CD4-positive, alpha-beta T cell treated with Interleukin-6 at 100 ng/mL for 8 hours (primary cell): ENCODE results near the gene CEP170B.
"Not testable (repeated sequence)": the region's sequence is repeated elsewhere in the genome, so short reads cannot be mapped to it uniquely, and the experiment has no call there.

ENCODE experiments used
- DNase-seq: peaks from one replicate; pipeline ENCODE4 v3.0.0-alpha.2; 2020; ENCODE audit warnings: mixed read lengths, low spot score

CEP170B gene

GRCh38 chr14:104844306-104845032 lies 20.6 kb upstream of the CEP170B start:
- no peak for DNase-seq

DNA sequence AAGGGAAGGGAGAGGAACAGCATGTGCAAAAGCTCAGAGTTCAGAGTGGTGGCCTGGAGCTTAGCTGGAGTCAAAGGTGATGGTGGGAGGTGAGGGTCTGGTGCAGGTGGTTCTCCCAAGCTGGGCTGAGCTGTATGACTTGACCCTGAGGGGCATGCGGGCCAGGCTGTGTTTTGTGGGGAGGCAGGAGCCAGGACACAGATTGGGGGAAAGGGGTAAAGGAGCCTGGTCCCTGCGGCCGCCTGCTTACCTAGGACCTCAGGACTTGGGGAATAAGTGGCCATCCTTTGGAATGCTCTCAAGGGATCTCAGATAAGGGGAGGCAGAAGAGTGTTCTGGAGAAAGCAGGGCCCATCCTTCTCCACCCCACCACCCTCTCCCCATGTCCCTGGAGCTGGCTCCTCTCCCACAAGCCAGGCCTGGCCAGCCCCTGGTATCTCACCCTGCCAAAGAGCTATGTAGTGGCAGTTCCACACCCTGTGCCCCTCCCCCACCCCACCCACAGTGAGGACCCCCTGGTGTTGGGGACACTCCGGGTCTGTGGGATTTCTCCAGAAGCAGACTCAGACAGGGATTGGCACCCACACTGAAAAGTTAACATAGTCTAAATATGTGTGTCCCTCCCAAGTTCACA lies 19.9 kb upstream of the CEP170B start:
- no peak for DNase-seq

DNA sequence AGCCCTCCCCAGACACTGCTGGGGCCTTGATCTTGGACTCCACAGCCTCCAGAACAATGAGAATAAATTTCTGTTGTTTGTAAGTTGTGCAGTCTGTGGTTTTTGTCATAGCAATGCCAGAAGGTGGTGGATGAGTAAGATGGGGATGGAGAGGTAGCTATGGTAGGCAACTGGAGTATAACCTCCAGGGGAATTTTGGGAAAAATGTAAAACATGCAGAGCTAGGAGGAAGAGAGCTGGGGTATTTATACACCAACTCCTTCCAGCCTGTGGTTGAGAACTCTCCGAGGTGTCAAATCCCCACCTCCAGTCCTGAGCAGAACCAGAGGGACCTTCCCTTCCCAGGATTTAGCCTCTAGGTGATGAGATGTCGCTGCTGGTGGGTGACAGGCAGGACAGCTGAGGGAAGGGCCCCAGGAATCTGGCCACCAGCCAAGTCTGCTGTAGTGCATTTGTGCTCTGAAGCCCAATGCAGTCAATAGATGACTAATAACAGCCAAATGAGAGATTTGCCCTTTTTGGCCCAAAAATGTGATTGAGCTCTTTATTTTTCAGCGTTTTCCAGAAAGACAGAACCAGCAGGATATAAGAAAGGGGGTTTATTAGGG lies 19.1 kb upstream of the CEP170B start:
- no peak for DNase-seq

DNA sequence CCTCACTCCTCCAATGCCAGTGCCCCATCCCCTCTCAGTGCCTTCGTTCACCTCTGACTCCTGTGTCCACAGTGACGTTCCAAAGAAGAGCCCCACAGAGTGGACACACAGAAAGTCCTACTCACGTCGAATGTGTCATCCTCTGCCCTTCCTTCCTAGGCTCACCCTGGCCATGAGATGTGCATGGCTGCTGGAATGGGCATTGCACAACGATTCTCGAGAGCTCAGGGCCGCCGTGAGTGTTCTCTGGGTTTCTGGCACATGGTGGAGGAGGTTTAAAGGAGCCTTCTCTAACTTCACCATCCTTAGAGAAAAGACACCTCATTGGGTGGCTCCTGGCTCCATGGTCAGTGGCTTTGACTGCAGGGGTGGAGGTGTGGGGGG lies 12.8 kb upstream of the CEP170B start:
- no peak for DNase-seq

DNA sequence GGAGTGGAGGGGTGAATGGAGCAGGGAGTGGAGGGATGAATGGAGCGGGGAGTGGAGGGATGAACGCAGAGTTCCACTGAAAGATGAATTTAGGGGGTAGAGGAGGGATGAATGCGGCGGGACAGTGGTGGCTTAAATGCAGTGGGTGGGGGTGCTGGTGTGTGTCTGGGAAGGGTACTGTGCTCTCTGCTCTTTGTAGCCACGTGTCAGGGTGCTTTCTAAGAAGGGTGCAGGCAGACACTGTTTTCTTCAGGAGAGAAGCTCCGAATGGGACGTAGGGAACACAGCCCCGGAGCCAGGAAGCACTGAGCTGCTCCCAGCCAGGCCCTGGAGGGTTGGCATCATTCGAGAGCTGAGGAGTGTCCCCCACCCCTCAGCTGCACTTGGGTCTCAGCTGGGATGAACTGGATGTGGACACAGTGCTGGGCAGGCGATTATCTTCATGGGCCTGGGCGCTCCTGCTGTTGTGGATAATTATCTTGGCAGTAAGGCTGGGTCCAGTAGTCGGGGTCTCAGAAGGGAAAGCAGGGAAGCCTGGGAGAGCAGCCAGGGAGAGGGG lies 9.5 kb upstream of the CEP170B start:
- DNase-seq = no peak

DNA sequence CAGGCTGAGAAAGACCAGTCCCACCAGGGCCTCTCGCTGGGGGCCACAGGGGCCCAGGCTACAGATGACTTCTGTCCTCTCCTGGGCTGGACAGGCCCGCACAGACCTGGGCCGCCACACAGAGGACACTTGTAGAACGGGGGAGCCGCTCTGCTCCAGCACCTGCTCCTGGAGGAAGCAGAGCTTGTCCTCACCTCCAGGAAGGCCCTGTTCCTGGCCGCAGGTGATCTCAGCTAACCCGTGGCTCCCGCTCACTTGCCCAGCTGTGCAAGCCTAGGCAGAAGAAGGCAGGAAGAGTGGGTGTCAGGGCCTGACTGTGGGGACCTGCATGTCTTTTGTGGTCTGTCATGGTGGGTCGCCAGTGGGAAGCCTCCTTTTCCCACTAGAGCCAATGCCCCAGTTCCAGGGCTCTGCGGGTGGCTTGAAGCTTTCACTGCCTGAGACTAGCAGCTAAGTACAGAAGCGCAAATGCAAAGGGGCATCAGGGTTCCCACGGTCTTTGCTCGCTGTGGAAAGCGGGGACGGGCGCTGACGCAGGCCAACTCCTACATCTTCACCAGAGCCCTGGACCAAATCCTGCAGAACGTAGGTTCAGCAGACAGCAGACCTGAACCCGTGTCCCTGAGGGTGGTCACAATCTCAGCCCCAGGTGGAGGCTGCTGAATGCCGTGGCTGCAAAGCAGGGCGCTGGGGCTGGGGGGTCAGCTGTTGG lies 8.8 kb upstream of the CEP170B start:
- DNase-seq = no peak

- no peak for DNase-seq
These were observed 7.9 kb upstream of the CEP170B start for GRCh38 chr14:104856869-104857860.

GRCh38 chr14:104857931-104858330 lies 7.1 kb upstream of the CEP170B start:
- DNase-seq = not testable (repeated sequence)

DNA sequence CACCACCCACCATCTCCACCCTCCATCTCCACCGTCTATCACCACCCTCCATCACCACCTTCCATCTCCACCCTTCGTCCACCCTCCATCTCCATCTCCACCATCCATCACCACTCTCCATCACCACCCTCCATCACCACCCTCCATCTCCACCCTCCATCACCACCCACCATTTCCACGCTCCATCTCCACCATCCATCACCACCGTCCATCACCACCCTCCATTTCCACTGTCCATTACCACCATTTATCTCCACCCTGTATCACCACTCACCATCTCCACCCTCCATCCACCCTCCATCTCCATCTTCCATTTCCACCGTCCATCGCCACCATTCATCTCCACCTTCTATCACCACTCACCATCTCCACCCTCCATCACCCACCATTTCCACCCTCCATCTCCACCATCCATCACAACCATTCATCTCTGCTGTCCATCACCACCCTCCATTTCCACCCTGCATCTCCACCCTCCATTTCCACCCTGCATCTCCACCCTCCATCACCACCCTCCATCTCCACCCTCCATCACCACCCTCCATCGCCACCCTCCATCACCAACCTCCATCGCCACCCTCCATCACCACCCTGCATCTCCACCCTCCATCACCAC lies 6.1 kb upstream of the CEP170B start:
- no peak for DNase-seq

GRCh38 chr14:104859900-104860299 lies 5.2 kb upstream of the CEP170B start:
- no peak for DNase-seq

DNA sequence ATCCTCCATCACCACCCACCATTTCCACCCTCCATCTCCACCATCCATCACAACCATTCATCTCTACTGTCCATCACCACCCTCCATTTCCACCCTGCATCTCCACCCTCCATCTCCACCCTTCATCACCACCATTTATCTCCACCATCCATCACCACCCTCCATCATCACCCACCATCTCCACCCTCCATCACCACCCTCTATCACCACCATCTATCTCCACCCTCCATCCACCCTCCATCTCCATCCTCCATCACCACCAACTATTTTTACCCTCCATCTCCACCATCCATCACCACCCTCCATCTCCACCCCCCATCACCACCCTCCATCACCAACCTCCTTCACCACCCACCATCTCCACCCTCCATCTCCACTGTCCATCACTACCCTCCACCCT lies 4.7 kb upstream of the CEP170B start:
- no peak for DNase-seq

DNA sequence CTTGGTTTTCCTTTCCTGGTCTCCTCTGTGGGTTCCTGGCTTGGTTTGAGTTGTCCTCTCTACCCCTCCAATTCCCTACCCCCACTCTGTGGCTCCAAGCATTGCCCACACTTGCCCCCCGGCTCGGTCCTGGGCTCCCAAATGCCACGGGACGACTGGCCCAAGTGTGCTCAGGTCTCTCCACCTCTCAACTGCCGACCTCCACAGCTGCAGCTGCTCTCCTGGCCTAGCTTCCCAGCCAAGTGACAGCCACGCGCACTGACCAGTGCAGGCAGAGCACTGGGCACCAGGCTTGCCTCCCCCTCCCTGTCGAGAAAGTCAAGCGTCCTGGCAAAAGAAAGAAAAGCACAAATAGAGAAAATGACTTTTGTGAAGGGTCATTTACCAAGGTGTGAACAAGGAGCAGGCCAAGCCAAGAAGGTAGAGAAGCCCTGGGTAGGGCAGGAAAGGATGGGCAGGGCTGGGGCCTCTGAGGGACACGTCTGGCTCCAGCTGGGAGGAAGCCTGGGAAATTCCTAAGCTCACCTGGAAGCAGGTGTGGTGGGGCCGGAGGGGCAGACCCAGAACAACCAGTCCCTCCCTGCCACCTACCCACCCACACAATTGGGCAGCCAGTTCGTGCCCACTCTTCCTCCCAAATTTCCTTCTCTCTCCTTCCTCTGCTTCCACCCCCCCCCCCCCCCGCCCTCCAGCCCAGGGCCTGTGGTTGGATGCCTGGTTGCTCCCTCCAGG lies 1.8 kb upstream of the CEP170B start:
- no peak for DNase-seq

DNA sequence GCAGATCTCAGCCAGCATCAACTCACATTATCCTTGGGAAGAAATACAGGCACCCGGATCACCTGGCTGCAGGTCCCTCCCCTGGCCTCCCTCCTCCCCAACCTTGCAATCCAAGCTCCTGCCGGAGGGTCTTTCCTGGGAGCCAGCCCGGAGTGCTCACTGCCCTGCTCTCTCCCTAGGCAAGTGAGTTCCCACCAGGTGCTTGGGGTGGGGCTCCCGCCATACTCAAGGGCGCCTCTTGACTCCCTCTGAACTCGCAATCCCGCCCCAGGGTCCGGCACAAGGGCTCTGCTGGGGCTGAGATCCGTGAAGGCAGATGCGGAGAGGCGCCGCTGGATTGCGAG lies 1.2 kb upstream of the CEP170B start:
- DNase-seq = no peak

DNA sequence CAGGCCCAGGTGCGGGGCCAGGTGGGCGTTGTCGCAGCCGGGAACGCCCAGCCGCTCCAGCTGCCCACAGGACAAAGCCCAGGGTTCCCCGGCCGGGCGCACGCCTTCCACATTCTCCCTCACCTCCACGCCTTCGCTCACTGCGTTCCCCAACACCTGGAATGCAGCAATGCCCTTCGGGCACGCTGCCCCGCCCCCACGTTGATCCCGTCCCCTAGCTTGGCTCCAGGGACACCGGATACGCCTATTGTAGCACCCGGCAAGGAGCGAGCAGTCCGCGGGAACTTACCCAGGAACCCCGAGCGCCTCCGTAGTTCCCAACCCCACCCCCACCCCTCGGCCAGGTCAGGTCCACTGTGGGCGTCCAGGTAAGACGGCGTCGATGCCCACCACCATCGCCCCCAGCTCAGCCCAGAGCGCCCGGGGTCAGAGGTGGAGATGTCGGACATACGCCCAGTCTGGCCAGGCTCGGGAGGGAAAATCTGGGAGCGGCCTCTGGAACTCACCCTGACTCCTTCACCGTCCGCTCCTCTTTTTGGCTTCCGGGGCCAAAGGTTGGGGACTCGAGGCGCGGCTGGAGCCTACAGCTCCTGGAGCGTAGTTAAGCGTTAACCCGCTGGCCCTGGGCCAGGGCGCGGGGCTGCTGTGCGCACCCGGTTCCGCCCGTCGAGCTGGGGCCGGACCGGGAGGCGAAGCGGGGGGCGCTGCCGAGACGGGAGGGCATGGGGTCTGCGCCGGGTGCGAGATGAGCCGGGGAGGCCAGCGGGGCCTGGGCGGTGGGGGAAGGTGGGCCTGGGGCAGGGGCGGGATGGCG lies 594 bp upstream of the CEP170B start:
- no peak for DNase-seq

GRCh38 chr14:104865631-104866441 lies 768 bp downstream of the CEP170B start:
- no peak for DNase-seq

DNA sequence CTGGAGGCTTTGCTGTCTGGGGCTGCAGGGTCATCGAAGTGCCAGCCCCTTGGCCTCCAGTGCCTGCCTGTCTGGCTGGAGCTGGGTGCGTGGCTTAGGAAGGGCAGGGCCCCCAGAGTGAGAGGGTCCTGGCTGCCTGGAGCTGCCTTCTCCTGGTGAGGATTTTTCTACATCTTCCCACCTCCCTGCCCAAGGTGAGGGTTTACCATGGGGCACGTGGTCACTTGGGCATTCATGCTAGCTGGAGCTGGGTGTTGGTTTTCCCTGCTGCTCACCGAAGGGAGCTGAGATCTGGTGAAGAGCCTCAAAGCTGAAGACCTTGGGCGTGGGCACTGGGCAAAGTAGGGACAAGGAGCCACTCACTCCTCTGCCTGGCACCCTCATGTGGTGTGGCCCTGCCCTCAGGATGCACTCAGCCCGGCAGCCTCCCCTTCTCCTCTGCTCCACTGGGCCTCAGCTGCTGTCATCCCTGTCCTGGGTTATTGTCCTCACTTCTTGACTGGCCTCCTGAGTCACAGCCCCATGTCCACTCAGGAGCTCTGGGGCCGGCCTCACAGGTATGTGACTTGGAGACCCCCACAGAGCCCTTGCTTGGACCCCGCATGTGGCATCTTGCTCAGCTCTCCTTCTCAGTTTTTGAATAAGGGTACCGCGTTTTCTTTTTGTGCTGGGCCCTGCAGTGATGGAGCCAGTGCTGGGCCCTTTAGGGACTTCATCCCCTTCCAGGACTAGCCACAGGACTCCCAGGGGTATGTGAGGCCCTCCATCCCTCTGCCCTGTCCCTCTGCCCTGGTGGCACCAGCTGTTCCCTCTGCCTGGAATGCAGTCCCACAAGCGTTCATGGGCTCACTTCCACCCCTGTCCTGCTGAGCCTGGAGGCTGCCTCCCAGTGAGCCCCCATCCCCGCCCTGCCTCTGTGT lies 1.6 kb downstream of the CEP170B start:
- DNase-seq = no peak

GRCh38 chr14:104867371-104868059 lies 2.4 kb downstream of the CEP170B start:
- no peak for DNase-seq
